ENCODE data around the gene PIK3CG.

Gene PIK3CG

GRCh38 chr7:106858618-106859532 lies 6.2 kb upstream of the PIK3CG start:
- no peak for DNase-seq

GRCh38 chr7:106862317-106863089 lies 2.6 kb upstream of the PIK3CG start:
- DNase-seq: no peak

DNA sequence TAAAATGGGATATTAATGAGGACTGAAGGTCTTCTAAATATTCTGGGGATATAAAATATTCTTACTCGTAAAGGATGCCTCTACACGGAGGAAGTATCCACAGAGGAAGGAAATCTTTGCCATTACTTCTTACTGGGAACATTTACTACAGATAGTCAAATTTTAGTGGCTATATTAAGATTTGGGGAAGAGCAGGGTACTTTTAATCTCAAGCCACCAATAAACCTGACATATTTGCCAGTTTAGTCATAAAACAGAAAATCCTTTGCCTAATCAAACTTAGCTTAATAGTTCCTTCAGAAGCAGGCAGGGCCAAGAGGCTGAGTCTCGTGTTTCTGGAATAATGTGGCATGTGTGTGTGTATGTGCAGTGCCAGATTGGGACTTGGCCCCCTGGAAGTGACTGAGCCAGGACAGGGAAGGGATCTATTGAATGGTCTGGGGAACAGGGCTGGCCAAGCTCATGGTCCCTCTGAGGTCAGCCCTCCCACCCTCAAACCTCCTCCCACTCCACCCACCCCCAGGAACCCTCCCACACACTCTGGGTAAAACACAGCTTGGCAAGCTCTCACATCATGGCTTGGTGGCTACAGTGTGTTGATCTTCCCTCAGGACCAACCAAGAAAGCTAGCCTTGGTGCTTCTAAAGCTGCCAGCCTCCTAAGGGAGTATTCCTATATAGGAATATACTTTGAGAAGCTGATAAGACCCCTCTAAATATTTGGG lies 1.6 kb upstream of the PIK3CG start:
- DNase-seq: no peak

GRCh38 chr7:106864298-106865081 lies 592 bp upstream of the PIK3CG start:
- DNase-seq: no peak

DNA sequence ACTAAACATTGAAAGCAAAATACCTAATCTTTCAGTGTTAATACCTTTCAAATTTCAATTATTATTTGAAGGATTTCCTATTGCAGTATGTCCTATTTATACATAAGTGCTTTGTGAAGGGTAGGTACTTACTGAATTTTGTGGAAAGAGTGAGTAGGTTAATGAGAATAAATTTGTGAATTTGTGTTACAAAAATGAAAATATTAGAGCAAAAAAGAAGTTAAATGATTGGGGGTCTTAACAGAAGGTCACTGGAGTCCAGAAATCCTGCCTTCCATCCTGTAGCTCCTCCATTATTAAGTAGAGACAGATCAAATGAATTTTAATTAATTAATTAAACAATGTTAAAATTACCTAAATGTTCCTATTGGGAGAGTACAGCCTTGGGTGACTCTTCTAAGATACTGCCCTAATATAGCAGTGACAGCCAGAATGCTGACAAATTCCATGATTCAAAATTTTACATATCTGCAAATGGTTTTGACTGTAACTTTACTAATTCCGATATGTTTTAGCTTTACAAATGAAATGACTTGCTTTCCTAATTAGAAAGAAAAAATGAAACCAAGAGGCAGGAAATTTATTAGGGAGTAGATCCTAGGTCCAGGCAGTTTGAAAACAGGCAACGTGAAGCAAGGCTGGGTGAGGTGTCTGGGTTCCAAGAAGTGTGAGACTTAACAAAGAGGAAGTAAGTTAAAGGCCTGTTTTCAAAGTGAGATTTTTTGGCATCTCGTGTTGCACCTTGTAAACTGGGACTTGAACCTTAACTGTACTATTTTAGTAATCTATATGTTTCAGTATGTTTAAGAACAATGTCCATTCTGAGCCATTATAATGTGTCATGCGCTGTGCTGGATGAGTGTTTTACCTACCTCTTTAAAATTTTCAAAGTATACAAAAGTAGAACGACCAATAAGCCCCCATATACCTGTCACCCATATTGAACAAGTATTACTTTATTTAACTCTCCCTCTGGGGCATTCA lies 1.5 kb downstream of the PIK3CG start:
- no peak for DNase-seq

DNA sequence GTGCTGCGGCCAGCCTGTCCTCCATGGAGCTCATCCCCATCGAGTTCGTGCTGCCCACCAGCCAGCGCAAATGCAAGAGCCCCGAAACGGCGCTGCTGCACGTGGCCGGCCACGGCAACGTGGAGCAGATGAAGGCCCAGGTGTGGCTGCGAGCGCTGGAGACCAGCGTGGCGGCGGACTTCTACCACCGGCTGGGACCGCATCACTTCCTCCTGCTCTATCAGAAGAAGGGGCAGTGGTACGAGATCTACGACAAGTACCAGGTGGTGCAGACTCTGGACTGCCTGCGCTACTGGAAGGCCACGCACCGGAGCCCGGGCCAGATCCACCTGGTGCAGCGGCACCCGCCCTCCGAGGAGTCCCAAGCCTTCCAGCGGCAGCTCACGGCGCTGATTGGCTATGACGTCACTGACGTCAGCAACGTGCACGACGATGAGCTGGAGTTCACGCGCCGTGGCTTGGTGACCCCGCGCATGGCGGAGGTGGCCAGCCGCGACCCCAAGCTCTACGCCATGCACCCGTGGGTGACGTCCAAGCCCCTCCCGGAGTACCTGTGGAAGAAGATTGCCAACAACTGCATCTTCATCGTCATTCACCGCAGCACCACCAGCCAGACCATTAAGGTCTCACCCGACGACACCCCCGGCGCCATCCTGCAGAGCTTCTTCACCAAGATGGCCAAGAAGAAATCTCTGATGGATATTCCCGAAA lies 2.7 kb downstream of the PIK3CG start:
- DNase-seq: no peak

DNA sequence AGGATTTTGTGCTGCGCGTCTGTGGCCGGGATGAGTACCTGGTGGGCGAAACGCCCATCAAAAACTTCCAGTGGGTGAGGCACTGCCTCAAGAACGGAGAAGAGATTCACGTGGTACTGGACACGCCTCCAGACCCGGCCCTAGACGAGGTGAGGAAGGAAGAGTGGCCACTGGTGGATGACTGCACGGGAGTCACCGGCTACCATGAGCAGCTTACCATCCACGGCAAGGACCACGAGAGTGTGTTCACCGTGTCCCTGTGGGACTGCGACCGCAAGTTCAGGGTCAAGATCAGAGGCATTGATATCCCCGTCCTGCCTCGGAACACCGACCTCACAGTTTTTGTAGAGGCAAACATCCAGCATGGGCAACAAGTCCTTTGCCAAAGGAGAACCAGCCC lies 3.3 kb downstream of the PIK3CG start:
- DNase-seq: no peak

DNA sequence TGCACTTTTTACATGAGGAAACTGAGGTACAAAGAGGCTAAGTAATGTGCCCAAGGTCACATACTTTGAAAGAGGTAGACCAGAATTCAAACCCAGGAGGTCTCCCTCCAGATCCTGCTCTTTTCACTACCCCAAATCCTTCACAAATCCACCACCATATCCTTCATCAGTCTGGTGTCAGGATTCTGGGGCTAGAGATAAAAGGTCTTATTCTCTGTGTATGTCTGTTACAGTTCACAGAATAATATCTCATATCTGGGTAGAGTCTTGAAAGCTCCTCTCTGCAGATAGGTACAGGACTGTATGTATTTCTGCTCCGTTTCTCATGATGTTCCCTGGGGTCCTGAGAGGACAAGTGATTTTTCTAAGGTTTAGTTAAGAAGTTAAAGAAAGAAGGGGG lies 4.9 kb downstream of the PIK3CG start:
- no peak for DNase-seq

- no peak for DNase-seq
Measured at GRCh38 chr7:106870528-106870927, 5.4 kb downstream of the PIK3CG start.

DNA sequence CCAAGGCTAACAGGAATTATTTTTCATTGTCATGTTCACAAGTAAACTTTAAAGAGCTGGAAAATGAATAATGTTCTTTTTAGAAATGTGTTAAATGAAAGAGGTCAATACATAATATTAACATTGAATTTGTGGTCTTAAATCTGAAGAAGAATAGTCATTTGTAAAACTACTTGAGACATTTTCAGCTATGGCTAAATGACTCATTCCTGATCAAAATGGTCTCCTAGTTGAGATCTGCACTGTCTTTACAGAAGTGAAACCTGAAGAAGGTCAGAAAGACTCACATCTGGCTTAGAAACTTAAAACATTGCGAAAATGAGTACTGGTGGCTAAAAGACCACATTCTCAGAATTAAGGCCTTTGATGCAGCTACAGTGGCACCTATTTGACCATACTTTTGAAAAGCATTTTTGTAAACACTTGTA lies 5.9 kb downstream of the PIK3CG start:
- no peak for DNase-seq

DNA sequence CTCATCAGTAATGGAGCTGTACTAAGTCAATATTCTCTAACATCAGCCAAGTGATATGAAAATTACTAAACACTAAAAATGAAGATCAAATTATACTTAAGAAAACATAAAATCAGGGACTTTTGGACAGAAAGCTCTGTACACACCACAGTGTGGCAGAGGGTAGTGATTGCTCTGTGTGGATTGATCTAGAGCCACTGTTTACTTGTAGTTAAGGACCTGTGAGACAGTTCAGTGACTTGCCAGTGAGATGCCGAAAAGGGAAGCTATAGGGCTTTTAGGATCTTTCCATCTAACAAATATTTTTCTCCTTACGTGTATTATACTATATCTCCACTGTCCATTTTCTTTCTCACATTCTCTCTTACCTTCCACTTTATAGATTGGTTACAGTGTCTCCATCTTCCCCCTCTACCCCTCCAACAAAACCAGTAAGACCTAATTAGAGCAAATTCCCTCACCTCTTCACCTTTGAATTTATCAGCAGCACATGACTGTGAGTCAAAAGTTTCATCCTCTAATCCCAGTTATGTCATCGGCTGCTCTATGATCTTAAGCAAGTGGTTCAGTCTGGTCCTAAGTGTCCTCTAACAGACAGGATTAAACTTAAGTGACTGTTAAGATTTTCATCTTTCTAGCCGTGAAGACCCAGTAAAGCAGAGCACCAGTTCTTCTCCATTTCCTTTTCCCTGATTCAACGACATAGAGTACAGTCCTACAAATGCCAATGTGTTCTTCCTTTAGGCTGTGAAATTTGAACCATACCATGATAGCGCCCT lies 6.9 kb downstream of the PIK3CG start:
- DNase-seq: no peak

DNA sequence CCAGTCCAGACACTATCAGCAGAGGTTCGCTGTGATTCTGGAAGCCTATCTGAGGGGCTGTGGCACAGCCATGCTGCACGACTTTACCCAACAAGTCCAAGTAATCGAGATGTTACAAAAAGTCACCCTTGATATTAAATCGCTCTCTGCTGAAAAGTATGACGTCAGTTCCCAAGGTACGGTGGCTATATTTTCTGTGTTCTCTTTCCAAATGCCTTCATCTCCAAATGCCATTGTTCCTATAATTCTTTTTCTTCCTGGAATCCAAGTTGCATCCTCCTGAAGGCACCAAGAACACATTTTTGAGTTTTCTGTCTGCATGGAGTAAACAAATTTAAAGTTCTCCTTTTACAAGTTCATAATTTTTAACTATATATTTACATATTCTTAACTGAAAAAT lies 7.7 kb downstream of the PIK3CG start:
- DNase-seq: no peak

GRCh38 chr7:106874076-106874475 lies 9.0 kb downstream of the PIK3CG start:
- DNase-seq: no peak

DNA sequence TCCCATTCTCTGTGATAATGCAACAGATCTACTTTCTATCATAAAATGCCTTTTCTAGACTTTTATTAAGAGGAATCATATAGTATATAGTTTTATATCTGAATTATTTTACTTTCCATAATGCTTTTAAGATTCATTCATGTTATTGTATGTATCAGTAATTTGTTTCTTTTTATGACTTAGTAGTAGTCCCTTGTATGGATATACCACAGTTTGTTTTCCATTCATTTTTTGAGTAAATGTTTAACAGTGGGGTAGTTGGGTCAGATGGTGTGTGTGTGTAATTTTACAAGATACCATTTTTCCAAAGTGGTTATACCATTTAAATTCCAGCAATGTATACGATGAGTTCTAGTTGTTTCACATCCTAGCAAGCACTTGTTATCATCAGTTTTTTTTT lies 10.4 kb downstream of the PIK3CG start:
- DNase-seq: no peak

- no peak for DNase-seq
Measured at GRCh38 chr7:106878748-106879439, 13.8 kb downstream of the PIK3CG start.

GRCh38 chr7:106881984-106882383 lies 16.9 kb downstream of the PIK3CG start:
- DNase-seq: no peak

GRCh38 chr7:106883456-106884026 lies 18.5 kb downstream of the PIK3CG start:
- DNase-seq: no peak

DNA sequence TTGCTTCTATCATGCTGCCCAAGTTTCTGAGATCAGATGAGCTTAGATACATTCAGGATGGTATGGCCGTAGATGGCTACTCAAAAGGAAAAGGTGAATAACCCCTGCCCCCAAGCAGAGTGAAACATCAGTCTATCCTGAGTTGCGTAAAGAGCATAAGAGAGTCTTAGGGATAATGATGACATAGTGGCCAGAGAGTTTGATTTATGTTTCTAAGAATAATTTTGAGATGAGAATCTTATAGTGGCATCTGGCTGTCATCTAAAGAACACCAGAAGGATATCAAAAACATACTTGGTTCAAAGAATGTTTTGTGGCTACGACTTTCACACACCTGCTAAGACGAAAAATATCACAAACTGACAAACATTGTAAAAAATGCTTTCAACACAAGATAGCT lies 20.6 kb downstream of the PIK3CG start:
- no peak for DNase-seq

GRCh38 chr7:106887421-106887820 lies 22.3 kb downstream of the PIK3CG start:
- no peak for DNase-seq
